Stimulated activated CD8-positive, alpha-beta memory T cell treated with anti-CD3 and anti-CD28 coated beads, Interleukin-7, amount 100 ng/mL, for 24 hours (primary cell): Measurements from ENCODE around the gene ZBTB38.

Source experiments
- DNase-seq: peaks from one replicate; pipeline ENCODE4 v3.0.0-alpha.2; 2020; ENCODE audit warnings: low read depth

ZBTB38 gene

DNA sequence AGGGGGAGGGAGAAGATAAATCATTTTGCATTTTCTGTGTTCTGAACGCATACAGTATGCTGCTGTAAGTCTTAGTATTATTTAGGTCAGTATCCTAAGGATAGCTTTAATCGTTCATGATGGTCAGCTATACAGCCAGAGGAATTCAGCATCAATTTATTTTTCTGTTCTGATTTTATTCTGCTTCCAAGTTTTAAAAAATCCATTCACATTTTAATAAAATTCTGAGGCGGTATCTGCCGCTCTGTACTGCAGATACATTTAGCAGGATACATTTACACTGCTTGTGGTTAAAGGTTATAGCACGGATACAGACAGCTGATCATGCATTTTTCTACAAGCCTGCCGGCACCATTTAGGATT lies 17.8 kb downstream of the ZBTB38 start:
- DNase-seq, result no peak

DNA sequence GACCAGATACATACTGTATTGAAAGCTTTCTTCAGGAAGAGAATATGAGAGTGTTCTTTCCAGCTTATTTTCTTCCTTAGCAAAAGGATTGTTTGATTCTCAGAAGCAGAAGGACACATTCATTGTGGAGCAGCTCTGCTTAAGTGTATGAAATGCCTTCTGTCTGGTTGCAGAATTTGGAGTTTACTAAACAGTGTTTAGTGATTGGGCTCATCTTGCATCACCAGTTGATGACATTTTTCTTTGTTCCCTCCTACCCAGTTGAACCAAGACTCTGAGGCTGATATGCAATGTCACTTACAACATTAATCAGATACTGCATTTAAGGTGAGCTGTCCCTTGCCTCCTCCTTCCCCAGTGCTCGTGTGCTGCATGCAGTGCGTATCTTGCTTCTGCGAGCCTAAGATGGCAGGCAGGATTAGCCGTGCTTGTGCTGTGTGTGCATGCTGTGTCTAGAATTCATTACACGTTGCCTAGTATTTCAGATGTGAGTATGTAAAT lies 18.4 kb downstream of the ZBTB38 start:
- no peak for DNase-seq

DNA sequence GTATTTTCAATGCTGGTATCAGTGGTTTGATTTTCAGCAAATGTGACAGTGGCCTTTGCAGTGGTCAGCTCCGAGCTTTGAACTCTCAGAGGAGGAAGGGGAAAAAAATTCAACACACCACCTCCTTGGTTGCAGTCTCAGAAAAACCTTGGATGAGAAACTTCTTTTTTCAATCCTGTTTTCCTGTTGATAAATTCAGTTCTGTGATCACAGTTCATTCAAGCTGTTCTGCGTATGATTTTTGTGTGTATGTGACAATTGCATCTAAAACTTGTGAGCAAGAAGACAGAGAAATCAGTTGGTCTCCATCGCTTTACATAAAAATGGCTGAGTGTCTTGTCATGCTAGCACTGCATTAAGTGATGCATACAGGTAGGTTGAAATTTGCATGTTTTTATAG lies 19.2 kb downstream of the ZBTB38 start:
- DNase-seq, result no peak

- DNase-seq, result no peak
Measured at GRCh38 chr3:141388395-141388794, 20.1 kb downstream of the ZBTB38 start.

DNA sequence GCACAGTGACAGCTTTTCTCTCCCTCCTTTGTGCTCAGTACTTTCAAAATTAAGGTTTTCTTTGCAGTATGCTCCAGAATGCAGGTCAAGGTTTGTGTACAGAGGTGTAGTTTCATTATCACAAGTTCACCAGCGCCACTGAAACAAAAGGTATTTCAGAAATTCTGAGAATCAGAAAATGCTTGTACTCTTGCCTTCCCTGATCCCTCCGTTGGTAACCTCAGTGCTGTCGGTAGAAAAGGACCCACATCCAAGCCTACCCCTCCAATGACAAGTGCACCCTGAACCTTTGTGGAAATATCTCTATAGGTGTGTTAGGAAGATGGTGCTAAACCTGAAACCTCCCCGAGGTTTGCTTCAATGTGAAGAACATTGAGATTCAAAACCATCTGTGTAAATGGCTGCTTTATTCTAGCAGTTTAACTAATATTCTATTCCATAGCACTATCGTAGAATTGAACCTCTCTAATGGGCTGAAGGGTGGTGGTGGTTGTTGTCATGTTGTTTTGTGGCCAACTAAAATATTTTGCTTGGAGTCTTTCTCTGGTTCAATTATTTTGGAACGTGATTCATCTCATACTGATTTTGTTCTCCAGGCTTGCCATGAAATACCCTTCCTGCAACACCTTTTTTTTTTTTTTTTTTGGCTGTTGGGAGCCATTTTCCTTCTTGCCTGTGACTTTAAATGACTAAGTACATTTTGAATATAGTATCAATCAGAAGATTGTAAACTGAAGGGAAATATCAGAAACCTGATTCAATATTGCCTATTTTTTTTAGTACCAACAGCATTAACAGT lies 20.7 kb downstream of the ZBTB38 start:
- no peak for DNase-seq

DNA sequence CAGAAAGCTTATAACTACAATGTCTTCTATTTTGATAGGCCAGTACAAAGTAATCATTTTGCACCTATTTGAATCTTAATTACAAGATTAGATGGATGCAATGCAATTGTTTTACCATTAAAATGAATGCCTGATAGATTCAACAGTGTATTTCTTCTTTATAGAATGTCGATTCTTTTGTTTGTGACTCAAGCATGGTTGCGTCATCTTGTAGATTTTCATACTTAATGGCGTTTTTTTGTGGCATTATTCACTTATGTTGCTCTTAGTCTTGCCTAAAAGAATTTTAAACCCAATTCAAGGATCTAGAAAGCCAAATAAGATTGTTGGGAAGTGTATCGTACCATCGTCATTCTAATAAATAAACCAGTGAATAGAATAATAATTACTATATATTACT lies 21.4 kb downstream of the ZBTB38 start:
- no peak for DNase-seq

GRCh38 chr3:141390747-141391146 lies 22.4 kb downstream of the ZBTB38 start:
- DNase-seq, result no peak

DNA sequence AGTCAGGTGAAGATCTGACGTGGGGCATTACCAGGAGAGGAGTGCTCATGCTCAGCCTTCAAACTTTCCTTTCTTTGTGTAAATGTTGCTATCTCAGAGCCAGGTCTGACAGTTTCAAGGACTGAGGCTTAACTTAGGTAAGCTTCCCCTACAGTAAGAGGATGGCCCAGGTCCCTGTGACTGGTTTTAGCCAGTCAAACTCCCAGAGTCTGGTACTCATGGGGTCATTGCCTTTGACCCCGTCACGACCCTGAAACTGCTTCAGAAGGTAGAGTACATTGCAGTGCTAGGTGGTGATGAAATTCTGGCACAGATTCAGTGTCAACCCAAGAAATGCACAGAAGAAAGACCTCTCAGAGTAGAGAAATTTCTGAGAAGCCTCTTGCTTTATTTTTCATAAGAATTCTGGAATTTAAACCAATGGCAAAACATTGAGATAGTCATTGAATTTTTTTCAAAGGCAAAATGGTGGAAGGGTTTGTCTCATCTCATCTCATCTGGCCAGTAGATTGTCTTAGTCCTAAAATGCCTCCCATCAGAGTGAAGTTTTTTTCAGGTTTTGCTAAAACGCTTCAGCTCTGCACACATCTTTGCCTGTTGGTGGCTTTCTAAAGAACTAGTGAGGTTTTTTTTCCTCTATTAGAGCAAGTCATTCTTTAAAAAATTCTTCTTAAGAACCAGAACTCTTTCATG lies 23.1 kb downstream of the ZBTB38 start:
- no peak for DNase-seq

- DNase-seq, result no peak
Measured at GRCh38 chr3:141391991-141392316, 23.6 kb downstream of the ZBTB38 start.

DNA sequence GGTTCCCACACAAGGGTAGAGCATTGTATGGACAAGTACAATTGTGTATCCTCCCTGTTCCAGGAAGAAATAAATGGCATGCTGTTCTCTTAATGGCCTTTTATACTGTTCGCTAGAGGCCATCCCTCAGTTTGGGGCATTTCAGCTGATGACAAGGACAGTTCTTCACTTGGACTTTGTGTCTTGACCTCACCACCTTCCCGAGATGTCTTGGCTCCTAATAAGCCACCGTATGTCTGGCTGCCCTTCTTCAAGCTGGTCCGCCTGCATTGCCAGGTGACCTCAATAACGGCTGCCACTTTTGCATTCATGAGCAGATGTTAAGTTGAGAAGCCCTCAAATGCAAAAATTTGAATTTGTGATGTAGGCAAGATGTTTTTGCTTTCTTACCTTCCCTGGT lies 24.1 kb downstream of the ZBTB38 start:
- no peak for DNase-seq

DNA sequence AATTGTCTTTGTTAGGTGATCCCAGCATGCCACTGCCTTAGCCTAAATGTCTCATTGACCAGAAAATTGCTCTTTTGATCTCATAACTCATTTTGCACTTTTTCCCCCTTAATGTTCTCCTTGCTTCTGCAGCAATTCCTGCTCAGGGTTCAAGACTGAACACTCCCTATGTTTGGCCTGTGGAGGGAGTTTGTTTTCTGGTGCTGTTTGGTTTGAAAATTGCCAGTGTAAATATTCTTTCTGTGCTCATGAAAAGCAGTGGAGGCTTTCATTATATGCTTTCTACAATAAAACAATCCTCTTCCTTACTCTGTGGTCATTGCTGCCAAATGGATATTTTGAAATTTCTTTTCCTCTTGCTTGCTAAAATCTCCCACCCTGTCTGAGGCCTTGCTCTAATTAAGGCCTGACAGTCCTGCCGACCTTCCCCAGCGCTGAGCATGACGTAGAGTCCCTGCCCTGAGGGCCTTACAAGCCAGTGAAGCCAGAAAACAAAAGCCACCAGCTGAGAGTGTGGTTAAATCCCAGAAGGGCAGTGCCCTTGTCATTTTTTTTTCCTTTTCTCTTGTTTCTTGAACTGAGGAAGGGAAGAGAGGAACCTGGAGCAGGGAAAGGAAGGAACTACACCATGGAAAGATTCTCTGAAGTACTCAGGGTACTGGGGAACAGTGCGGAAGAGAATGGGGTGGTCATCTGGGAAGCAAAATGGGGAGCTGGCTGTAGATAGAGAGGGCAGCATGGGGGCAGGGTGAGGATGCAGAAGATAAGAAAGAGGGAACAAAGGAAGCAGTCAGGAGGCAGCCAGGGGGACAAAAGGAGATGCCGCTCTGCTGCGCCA lies 24.8 kb downstream of the ZBTB38 start:
- DNase-seq, result no peak

DNA sequence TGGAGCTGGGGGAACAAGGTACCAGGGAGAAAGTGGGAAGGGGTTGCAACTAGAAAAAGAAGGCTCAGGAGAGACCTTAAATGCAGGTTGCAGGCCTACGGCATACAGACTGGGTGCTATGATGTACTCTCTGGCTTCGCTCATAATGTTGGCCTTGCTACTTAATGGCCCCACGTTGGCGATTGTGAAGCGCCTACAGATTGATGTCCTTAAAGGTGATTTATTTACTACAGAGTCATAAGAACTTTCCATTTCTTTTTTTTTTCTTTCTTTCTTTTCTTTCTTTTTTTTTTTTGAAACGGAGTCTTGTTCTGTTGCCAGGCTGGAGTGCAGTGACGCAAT lies 25.4 kb downstream of the ZBTB38 start:
- no peak for DNase-seq

- DNase-seq, result no peak
Measured at GRCh38 chr3:141394560-141394959, 26.3 kb downstream of the ZBTB38 start.

DNA sequence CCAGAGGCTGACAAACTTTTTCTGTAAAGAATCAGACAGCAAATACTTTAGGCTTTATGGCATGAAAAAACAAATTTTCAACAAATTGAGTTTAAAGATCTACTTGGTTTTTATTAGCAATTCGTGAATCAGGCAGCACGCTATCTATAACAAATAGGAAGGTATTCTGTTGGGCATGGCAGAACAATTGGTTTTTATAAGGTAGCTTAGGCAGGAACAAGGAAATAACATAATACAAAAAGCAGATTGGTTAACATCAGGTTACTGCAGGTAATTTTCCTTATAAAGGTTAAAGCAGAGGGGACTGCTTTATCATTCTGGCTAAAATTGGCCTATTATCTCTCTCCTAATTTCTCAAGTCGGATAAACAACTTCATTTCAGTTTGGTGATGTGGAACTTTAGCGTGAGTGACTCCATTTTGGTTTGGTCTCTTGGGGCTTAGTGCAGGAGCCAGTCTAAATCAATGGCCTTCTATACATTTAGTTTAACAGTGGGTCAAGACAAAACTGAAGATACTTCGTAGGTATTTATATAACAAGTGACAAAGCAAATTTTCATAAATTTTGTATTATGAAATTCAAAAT lies 26.8 kb downstream of the ZBTB38 start:
- no peak for DNase-seq

- DNase-seq, result no peak
Measured at GRCh38 chr3:141397996-141398395, 29.7 kb downstream of the ZBTB38 start.

GRCh38 chr3:141399200-141399599 lies 30.9 kb downstream of the ZBTB38 start:
- no peak for DNase-seq

DNA sequence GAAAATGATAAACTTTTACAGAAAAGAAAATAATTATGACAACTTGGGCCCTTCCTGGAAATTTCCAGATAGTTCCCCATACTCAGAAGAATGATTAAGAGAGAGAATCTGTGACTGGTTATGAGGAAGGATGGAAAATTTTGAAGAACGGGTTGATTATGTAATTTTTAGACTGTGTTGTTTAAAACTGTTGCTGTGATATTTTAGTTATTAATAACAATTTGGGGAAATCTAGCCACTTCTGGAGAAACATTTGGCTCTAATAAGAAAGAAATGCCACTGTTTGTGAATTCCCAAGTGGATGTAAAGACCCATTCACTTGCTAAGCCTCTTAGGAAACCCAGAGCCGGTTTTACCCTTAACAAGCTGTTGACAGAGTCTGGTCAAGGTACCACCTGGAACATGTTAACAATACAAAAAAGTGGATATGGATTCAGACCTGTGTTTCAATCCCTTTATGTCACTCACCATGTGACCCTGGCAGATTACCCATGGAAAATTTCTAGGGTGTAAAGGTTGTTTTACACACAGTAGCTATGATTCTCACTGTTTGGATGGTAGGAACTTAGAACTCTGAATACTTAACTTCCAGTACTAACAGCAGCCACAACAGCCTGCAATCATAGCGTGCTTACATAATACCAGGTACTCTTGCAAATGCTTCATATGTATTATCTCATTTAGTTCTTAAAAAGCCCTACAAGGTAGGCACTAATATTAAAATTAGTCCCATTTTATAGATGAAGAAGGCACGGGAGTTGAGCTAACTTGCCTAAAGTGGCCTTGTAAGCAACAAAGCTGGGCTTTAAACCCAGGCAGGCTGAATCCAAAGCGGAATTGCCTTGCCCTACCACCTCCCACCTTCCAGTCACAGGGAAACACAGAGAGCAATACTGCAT lies 32.0 kb downstream of the ZBTB38 start:
- DNase-seq, result no peak

GRCh38 chr3:141401095-141401494 lies 32.8 kb downstream of the ZBTB38 start:
- DNase-seq, result no peak

- no peak for DNase-seq
Measured at GRCh38 chr3:141401573-141402475, 33.5 kb downstream of the ZBTB38 start.

GRCh38 chr3:141402476-141403171 lies 34.3 kb downstream of the ZBTB38 start:
- DNase-seq, result no peak
